HepG2 (cell line): ENCODE measurements around the gene CCS. TPM values are rescaled to one million over a fixed set of nuclear protein-coding genes. Genes with fewer than 3 reads are reported as not detected.

Experiments
- ATAC-seq: fragments of 200-7000 bp; cut with Tn5 transposase; 3 replicates; pipeline ENCODE4 v1.9.1; 2020; ENCODE audit warnings: mild to moderate bottlenecking, moderate library complexity
- BruUV-seq: library from RNA; stranded (reverse); fragments of 400-500 nt; replicated peaks from 2 replicates; lab custom pipeline; 2021; lab: Mats Ljungman, UMichigan
- CTCF ChIA-PET: fragments of 300-600 bp; formaldehyde crosslinking; extraction: SDS; loops from one replicate; lab custom pipeline; 2021; ENCODE audit warnings: low total read pairs, inconsistent platforms, low intra/inter-chr PET ratio; lab: Yijun Ruan, JAX
- POLR2A ChIA-PET: fragments of 350-600 bp; sonication (Branson Sonifier 250); formaldehyde crosslinking; loops from one replicate; lab custom pipeline; 2020; ENCODE audit warnings: antibody characterized with exemption, inconsistent platforms; lab: Yijun Ruan, JAX
- DNase-seq: peaks from one replicate; pipeline ENCODE4 v3.0.0-alpha.2; 2015; ENCODE audit warnings: low spot score
- FAIRE-seq: peaks from 3 replicates; lab custom pipeline; 2011; peaks lifted over from hg19 to GRCh38; lab: Jason Lieb, UNC
- H2AFZ ChIP-seq: one replicate; pipeline ENCODE4 v1.6.1; 2011; ENCODE audit warnings: low read length, inconsistent platforms
- H3K27ac ChIP-seq: fragments of 300-600 bp; 3 replicates; pipeline ENCODE4 v1.8.0; 2011; ENCODE audit warnings: mixed run types, mild to moderate bottlenecking, mixed read lengths, low read length, inconsistent platforms; ENCODE audit not compliant: insufficient read depth; ENCODE audit errors: extremely low read length
- H3K27me3 ChIP-seq, 2 experiments: fragments of 200-600 bp in 1 of 2; 2 replicates in 1 of 2; 3 replicates in 1 of 2; pipeline versions ENCODE4 v1.6.0 to v1.8.0; 2011; ENCODE audit warnings: low read length in 2 of 2, mild to moderate bottlenecking in 2 of 2, moderate library complexity in 2 of 2, inconsistent platforms in 1 of 2; ENCODE audit not compliant: insufficient read depth in 2 of 2, control insufficient read depth in 1 of 2
- H3K36me3 ChIP-seq, 2 experiments: fragments of 200-600 bp in 1 of 2; replicated peaks in 1 of 2; 2 replicates in 1 of 2; 3 replicates in 1 of 2; pipeline versions ENCODE4 v1.5.1 to v1.8.0; 2011; ENCODE audit warnings: low read length in 2 of 2, inconsistent platforms in 1 of 2; ENCODE audit not compliant: insufficient read depth in 2 of 2, control insufficient read depth in 1 of 2
- H3K4me1 ChIP-seq: 2 replicates; pipeline ENCODE4 v1.5.1; 2012; ENCODE audit warnings: low read length, inconsistent platforms; ENCODE audit not compliant: insufficient read depth
- H3K4me2 ChIP-seq: 2 replicates; pipeline ENCODE4 v1.6.0; 2011; ENCODE audit warnings: low read depth, low read length, inconsistent platforms
- H3K4me3 ChIP-seq, 3 experiments: fragments of 200-600 bp in 1 of 3; sonication (generic), shearing (Covaris generic) in 1 of 3; replicated peaks in 1 of 3; 2 replicates each; pipeline ENCODE4 v1.5.1; 2011 to 2016; ENCODE audit warnings: low read length in 3 of 3, inconsistent platforms in 2 of 3, low read depth in 2 of 3, mild to moderate bottlenecking in 2 of 3, control low read depth in 1 of 3, mixed read lengths in 1 of 3; ENCODE audit not compliant: insufficient read depth in 1 of 3
- H3K79me2 ChIP-seq: one replicate; pipeline ENCODE4 v1.6.1; 2011; ENCODE audit warnings: low read length, inconsistent platforms; ENCODE audit not compliant: insufficient read depth
- H3K9ac ChIP-seq: 2 replicates; pipeline ENCODE4 v1.6.0; 2011; ENCODE audit warnings: mild to moderate bottlenecking, low read depth, low read length, inconsistent platforms; ENCODE audit not compliant: insufficient read depth
- H3K9me3 ChIP-seq: 2 replicates; pipeline ENCODE4 v1.5.1; 2012; ENCODE audit warnings: mild to moderate bottlenecking, low read length
- H4K20me1 ChIP-seq: 2 replicates; pipeline ENCODE4 v1.6.0; 2011; ENCODE audit warnings: inconsistent platforms, mild to moderate bottlenecking, low read length, moderate library complexity; ENCODE audit not compliant: insufficient read depth
- AGO2 ChIP-seq: fragments of 200-400 bp; formaldehyde crosslinking; optimal IDR thresholded peaks from 2 replicates; pipeline ENCODE3; 2017; ENCODE audit warnings: mild to moderate bottlenecking, low read depth, low read length, moderate library complexity
- HHEX ChIP-seq: IDR thresholded peaks from 2 replicates; pipeline ENCODE4 v1.6.1; 2016; ENCODE audit warnings: control low read depth
- IRX3 ChIP-seq: sonication (generic); formaldehyde crosslinking; IDR thresholded peaks from 2 replicates; pipeline ENCODE4 v1.8.1; 2023; ENCODE audit warnings: mild to moderate bottlenecking, low read depth, missing genetic modification reagents, borderline replicate concordance
- KAT8 ChIP-seq: IDR thresholded peaks from 2 replicates; pipeline ENCODE4 v1.6.1; 2016; ENCODE audit warnings: missing genetic modification reagents, missing compliant biosample characterization
- MBD4 ChIP-seq: IDR thresholded peaks from 2 replicates; pipeline ENCODE4 v1.6.1; 2012; ENCODE audit warnings: low read length, inconsistent platforms, borderline replicate concordance
- POLR2AphosphoS2 ChIP-seq: IDR thresholded peaks from 2 replicates; pipeline ENCODE4 v1.6.1; 2011; ENCODE audit warnings: low read depth, low read length, improper control_type of control experiment
- RBM22 ChIP-seq: fragments of 200-400 bp; formaldehyde crosslinking; optimal IDR thresholded peaks from 2 replicates; pipeline ENCODE3; 2017; ENCODE audit warnings: mild to moderate bottlenecking, low read length, moderate library complexity
- U2AF1 ChIP-seq: fragments of 200-400 bp; formaldehyde crosslinking; optimal IDR thresholded peaks from 2 replicates; pipeline ENCODE3; 2017; ENCODE audit warnings: mild to moderate bottlenecking, low read depth, low read length
- ZBTB3 ChIP-seq: sonication (generic); formaldehyde crosslinking; IDR thresholded peaks from 2 replicates; pipeline ENCODE4 v1.4.0; 2020; ENCODE audit warnings: low read depth, mild to moderate bottlenecking, moderate library complexity, missing genetic modification reagents, borderline replicate concordance
- ZEB1 ChIP-seq: IDR thresholded peaks from 2 replicates; pipeline ENCODE4 v1.6.1; 2012; ENCODE audit warnings: mild to moderate bottlenecking, low read depth, inconsistent platforms; ENCODE audit not compliant: insufficient replicate concordance
- ZNF121 ChIP-seq: sonication (generic); formaldehyde crosslinking; IDR thresholded peaks from 2 replicates; pipeline ENCODE4 v1.5.0; 2020; ENCODE audit warnings: mild to moderate bottlenecking, missing genetic modification reagents
- ZNF224 ChIP-seq: sonication (generic); formaldehyde crosslinking; IDR thresholded peaks from 2 replicates; pipeline ENCODE4 v1.5.0; 2020; ENCODE audit warnings: mild to moderate bottlenecking, missing genetic modification reagents
- ZNF263 ChIP-seq: sonication (generic); formaldehyde crosslinking; IDR thresholded peaks from 2 replicates; pipeline ENCODE4 v1.4.0; 2020; ENCODE audit warnings: missing genetic modification reagents
- ZNF7 ChIP-seq: IDR thresholded peaks from 2 replicates; pipeline ENCODE4 v1.6.1; 2016; ENCODE audit warnings: missing biosample characterization, missing genetic modification reagents
- WGBS: methylation state at CpG from one replicate; pipeline ENCODE4 v1.1.6; 2017; ENCODE audit warnings: low lambda C conversion rate; 5-methylcytosine and 5-hydroxymethylcytosine counted together
- in situ Hi-C: cut with HindIII; loops from 2 replicates; pipeline ENCODE4 v1.10.0; 2017; ENCODE audit warnings: low pct_unique_long_range_greater_than_20kb; ENCODE audit not compliant: extremely low pct_ligation_motif_present
- intact Hi-C: fragments of 100-400 bp; cut with micrococcal nuclease; formaldehyde crosslinking; loops from one replicate; pipeline ENCODE4 v1.10.0; 2022; ENCODE audit not compliant: unreplicated experiment
- polyA plus RNA-seq, 8 experiments: library from polyadenylated mRNA; depleted of rRNA in 3 of 8; stranded (reverse) in 7 of 8; unstranded in 1 of 8; fragments of >200 nt; fragmentation: Illumina TruSeq in 4 of 8; extraction: Trizol in 4 of 8; gene quantifications; 2 replicates each; pipeline versions ENCODE4 v1.2.1 to v1.2.3, GENCODE V29; 2011 to 2016; ENCODE audit warnings: low read depth in 4 of 8, missing spikeins in 1 of 8, mixed read lengths in 1 of 8; ENCODE audit not compliant: insufficient read depth in 1 of 8
- total RNA-seq, 5 experiments: library from RNA; depleted of rRNA; stranded (reverse); fragments of >200 nt; fragmentation: Illumina TruSeq; extraction: Trizol; gene quantifications; 2 replicates each; pipeline ENCODE4 v1.2.3, GENCODE V29; 2016; ENCODE audit warnings: low read depth in 1 of 5

CCS gene
- total and polyA plus RNA-seq, 2 of the 13 experiments (the other 11 are each of a cell fraction or from before 2014, with no cell fraction given) = 25.4 to 44.6 TPM

- WGBS = 92% methylated on average over 5 of the region's 5 CpGs
- intact Hi-C loops = no loop called here
Measured at GRCh38 chr11:66649903-66650302, 56.9 kb downstream of the CCS start.

GRCh38 chr11:66651016-66651415, 58.0 kb downstream of the CCS start:
- 96% methylated on average over 2 of the region's 2 CpGs for WGBS
- H2AFZ ChIP-seq = no peak overlapping the region
- H3K9ac ChIP-seq = no peak overlapping the region
- intact Hi-C loops = no loop called here
- H3K4me1 ChIP-seq = peaks cover 12% of the 10 kb centered on the region; the same call in 1 of the 2 replicates
- H3K27ac ChIP-seq = no peak overlapping the region
- no peaks in the 10 kb centered on the region for H3K27me3 ChIP-seq
- no peak for FAIRE-seq
- no peak overlapping the region for H3K4me3 ChIP-seq
- H4K20me1 ChIP-seq = peaks cover 20% of the 10 kb centered on the region
- in situ Hi-C loops = no loop called here
- no peak overlapping the region for H3K4me2 ChIP-seq
- no TSS peak for BruUV-seq
- H3K9me3 ChIP-seq = no peaks in the 10 kb centered on the region
- no peak for ATAC-seq
- ChIA-PET CTCF (no interaction called here), POLR2A (interaction anchor here (4.9 kb wide), 1 partner anchor 13 kb away, joined by 20 read pairs; the partner anchor contains the start of gene RBM4)
- peaks cover 18% of the 10 kb centered on the region for H3K79me2 ChIP-seq
- H3K36me3 ChIP-seq = peaks cover 4 to 46% of the 10 kb centered on the region in 2 experiments
- DNase-seq = no peak
- TF ChIP-seq POLR2AphosphoS2 (0 out of 2 replicates have a peak, but pooled peaks have one; percentile 45), KAT8 (no peak), ZEB1 (no peak), U2AF1 (no peak), AGO2 (peak; percentile 45), MBD4 (no peak), ZBTB3 (CRISPR knock-in tag) (no peak), ZNF121 (0 out of 2 replicates have a peak, but pooled peaks have one; percentile 2), IRX3 (CRISPR knock-in tag) (no peak), ZNF7 (CRISPR knock-in tag) (no peak), ZNF263 (CRISPR knock-in tag) (no peak)

More at GRCh38 chr11:66649903-66650302, 56.9 kb downstream of the CCS start:
- Histone ChIP-seq H3K4me3 (no peak overlapping the region), H3K9me3 (no peaks in the 10 kb centered on the region), H3K4me1 (peaks cover 18% of the 10 kb centered on the region), H3K27ac (no peak overlapping the region), H3K36me3 (peaks cover 10 to 54% of the 10 kb centered on the region in 2 experiments), H3K4me2 (no peak overlapping the region), H2AFZ (no peak overlapping the region)
- ATAC-seq (peak; percentile 6; the same call in 1 of the 3 replicates), DNase-seq (peak; percentile 16)
- ChIA-PET POLR2A (interaction anchor here (1.0 to 4.5 kb wide), 4 partner anchors 11 to 57 kb away, joined by 3 to 43 read pairs (median 4); partner anchors contain the start of genes CCDC87, CCS, RBM14 and RBM4), CTCF (no interaction called here)
- no TSS peak for BruUV-seq
- peak; percentile 75 for TF ChIP-seq RBM22
- no peak for TF ChIP-seq HHEX
- TF ChIP-seq ZNF224 (CRISPR knock-in tag) = no peak
- TF ChIP-seq, all 625 proteins: peak for 1
- in situ Hi-C loops = no loop called here
- no peak for FAIRE-seq
- Histone ChIP-seq H3K9ac (no peak overlapping the region), H3K27me3 (no peaks in the 10 kb centered on the region), H4K20me1 (peaks cover 31% of the 10 kb centered on the region), H3K79me2 (peaks cover 27% of the 10 kb centered on the region)
